K562 (cell line): ENCODE data around the gene PRRT1. TPM values are rescaled to one million over a fixed set of nuclear protein-coding genes. Genes with fewer than 3 reads are reported as not detected.

Source experiments
- CBFA2T3 ChIP-seq: fragments of 450-650 bp; IDR thresholded peaks from 2 replicates; pipeline ENCODE4 v1.6.1; 2017
- CCNT2 ChIP-seq: IDR thresholded peaks from 2 replicates; pipeline ENCODE4 v1.6.1; 2011; ENCODE audit warnings: borderline replicate concordance, low read depth, mild to moderate bottlenecking, moderate library complexity, mixed read lengths, low read length; ENCODE audit not compliant: insufficient read length; ENCODE audit errors: extremely low read depth
- CTBP1 ChIP-seq: fragments of 450-650 bp; IDR thresholded peaks from 2 replicates; pipeline ENCODE4 v1.6.1; 2016; ENCODE audit warnings: borderline replicate concordance
- EGR1 ChIP-seq: fragments of 450-650 bp; conservative IDR thresholded peaks from 2 replicates; pipeline ENCODE4 v1.6.1; 2017; ENCODE audit warnings: mild to moderate bottlenecking
- FOS ChIP-seq: IDR thresholded peaks from 3 replicates; pipeline ENCODE4 v1.6.1; 2011; ENCODE audit not compliant: insufficient read length; ENCODE audit errors: extremely low read depth
- FOXJ2 ChIP-seq: fragments of 200-800 bp; sonication (Bioruptor generic); IDR thresholded peaks from 2 replicates; pipeline ENCODE4 v1.6.1; 2016; ENCODE audit warnings: missing genetic modification characterization, missing compliant biosample characterization
- FOXK2 ChIP-seq, 2 experiments: fragments of 450-650 bp; IDR thresholded peaks in 1 of 2; conservative IDR thresholded peaks in 1 of 2; 2 replicates each; pipeline ENCODE4 v1.6.1; 2016; ENCODE audit warnings: low read depth in 2 of 2, mild to moderate bottlenecking in 1 of 2
- GTF3C2 ChIP-seq: IDR thresholded peaks from 3 replicates; pipeline ENCODE4 v1.6.1; 2011; ENCODE audit warnings: borderline replicate concordance, mild to moderate bottlenecking, moderate library complexity; ENCODE audit not compliant: insufficient read length; ENCODE audit errors: extremely low read depth
- HMGN3 ChIP-seq: IDR thresholded peaks from 2 replicates; pipeline ENCODE4 v1.6.1; 2011; ENCODE audit warnings: borderline replicate concordance, low read depth, mild to moderate bottlenecking, mixed read lengths, low read length; ENCODE audit not compliant: insufficient read length; ENCODE audit errors: extremely low read depth
- NR2C2 ChIP-seq, 2 experiments: fragments of 200-800 bp in 1 of 2; sonication (Bioruptor generic) in 1 of 2; sonication (generic) in 1 of 2; formaldehyde crosslinking in 1 of 2; IDR thresholded peaks; 2 replicates each; pipeline versions ENCODE4 v1.6.1 to v1.8.0; 2016 to 2022; ENCODE audit warnings: mild to moderate bottlenecking in 1 of 2, missing compliant biosample characterization in 1 of 2, missing genetic modification characterization in 1 of 2, missing genetic modification reagents in 1 of 2
- OTX1 ChIP-seq: fragments of 450-650 bp; formaldehyde crosslinking; IDR thresholded peaks from 2 replicates; pipeline ENCODE4 v1.4.0; 2022; ENCODE audit warnings: mild to moderate bottlenecking
- POLR2A ChIP-seq: fragments of 450-650 bp; conservative IDR thresholded peaks from 2 replicates; pipeline ENCODE4 v1.6.1; 2016
- RB1 ChIP-seq: fragments of 450-650 bp; IDR thresholded peaks from 2 replicates; pipeline ENCODE4 v1.6.1; 2017; ENCODE audit warnings: low read depth, mild to moderate bottlenecking
- RBFOX2 ChIP-seq: fragments of 200-400 bp; formaldehyde crosslinking; IDR thresholded peaks from 2 replicates; pipeline ENCODE4 v1.6.1; 2017; ENCODE audit warnings: low read depth, mild to moderate bottlenecking, low read length, moderate library complexity
- RERE ChIP-seq: sonication (generic); formaldehyde crosslinking; IDR thresholded peaks from 2 replicates; pipeline ENCODE4 v1.8.0; 2023; ENCODE audit warnings: missing genetic modification reagents, mild to moderate bottlenecking, borderline replicate concordance
- SMARCA5 ChIP-seq: fragments of 450-650 bp; IDR thresholded peaks from 2 replicates; pipeline ENCODE4 v1.6.1; 2016
- SNRNP70 ChIP-seq: fragments of 200-400 bp; formaldehyde crosslinking; optimal IDR thresholded peaks from 2 replicates; pipeline ENCODE3; 2017; ENCODE audit warnings: low read depth, low read length
- THRB ChIP-seq: fragments of 450-650 bp; formaldehyde crosslinking; conservative IDR thresholded peaks from 2 replicates; pipeline ENCODE4 v1.4.0; 2022; ENCODE audit warnings: mild to moderate bottlenecking, missing genetic modification characterization
- polyA plus RNA-seq, 8 experiments: library from polyadenylated mRNA; depleted of rRNA in 4 of 8; stranded (reverse) in 5 of 8; unstranded in 3 of 8; fragments of >200 nt; fragmentation: Nextera tagmentation in 2 of 8; fragmentation: Illumina TruSeq in 1 of 8; extraction: Ambion mirVana in 2 of 8; extraction: Trizol in 1 of 8; gene quantifications; 2 replicates each; pipeline versions ENCODE4 v1.2.1 to v1.2.3, GENCODE V29; 2011 to 2014; ENCODE audit warnings: inconsistent platforms in 1 of 8, missing spikeins in 1 of 8
- total RNA-seq, 7 experiments: library from RNA; depleted of rRNA in 6 of 7; stranded (reverse); fragments of >200 nt in 6 of 7; fragmentation: Illumina TruSeq in 2 of 7; extraction: Trizol in 2 of 7; gene quantifications; 2 replicates each; pipeline versions ENCODE4 v1.2.1 to v1.2.3, GENCODE V29; 2011 to 2021; ENCODE audit warnings: low replicate concordance in 1 of 7

PRRT1 gene
- total and polyA plus RNA-seq, 9 of the 15 experiments (the other 6 are each of a cell fraction or from before 2014, with no cell fraction given) = 0.14 to 3.5 (median 0.41) TPM

- peak; percentile 88; the same call in 1 of the 2 replicates for TF ChIP-seq RERE (CRISPR knock-in tag)
- TF ChIP-seq GTF3C2 = no peak
- no peak for TF ChIP-seq NR2C2 (CRISPR knock-in tag; IDR thresholded peaks at IDR 0.05)
- peak; percentile 65; the same call in 1 of the 2 replicates for TF ChIP-seq NR2C2 (tag; IDR thresholded peaks at IDR 0.05)
- no peak for TF ChIP-seq CBFA2T3
- TF ChIP-seq POLR2A = peak; percentile 71
- TF ChIP-seq HMGN3 = peak; percentile 60
- TF ChIP-seq SMARCA5 = peak; percentile 77; the same call in 1 of the 2 replicates
- 0 out of 2 replicates have a peak, but pooled peaks have one; percentile 12 for TF ChIP-seq CTBP1
- TF ChIP-seq FOXJ2 (tag) = no peak
- TF ChIP-seq FOXK2 (conservative IDR thresholded peaks at IDR 0.05 in 1 of 2, IDR thresholded peaks at IDR 0.05 in 1 of 2; ENCODE audit: low read depth in 2 of 2) = peak in 1 of 2 experiments; percentile 58; a peak in 2 of 4 replicates
- TF ChIP-seq FOS = peak; percentile 76
- peak; percentile 77 for TF ChIP-seq RBFOX2
- TF ChIP-seq THRB (CRISPR knock-in tag) = peak; percentile 84
- peak; percentile 86 for TF ChIP-seq OTX1 (CRISPR knock-in tag)
- peak; percentile 37; the same call in 1 of the 2 replicates for TF ChIP-seq EGR1
- TF ChIP-seq RB1 = peak; percentile 65; the same call in 1 of the 2 replicates
- no peak for TF ChIP-seq SNRNP70
- TF ChIP-seq CCNT2 = peak; percentile 8
Measured at GRCh38 chr6:32175711-32176475, 24.2 kb upstream of the PRRT1 start, which contains the start of gene AGPAT1 (continued).
